Measurements from ENCODE around the gene CEACAM1.
"Not testable (repeated sequence)": the region's sequence is repeated elsewhere in the genome, so short reads cannot be mapped to it uniquely, and the experiment has no call there.

Gene CEACAM1

GRCh38 chr19:42472402-42473147 lies 55.7 kb downstream of the CEACAM1 start:
- DNase-seq: no peak

GRCh38 chr19:42471554-42472249 lies 56.6 kb downstream of the CEACAM1 start:
- DNase-seq: no peak

GRCh38 chr19:42469311-42470235 lies 58.7 kb downstream of the CEACAM1 start:
- no peak for DNase-seq

- DNase-seq: peak; percentile 28
These were observed 59.9 kb downstream of the CEACAM1 start for GRCh38 chr19:42468273-42468796.

- DNase-seq: no peak
These were observed 61.0 kb downstream of the CEACAM1 start for GRCh38 chr19:42467183-42467760.

- DNase-seq: no peak
These were observed 61.6 kb downstream of the CEACAM1 start for GRCh38 chr19:42466521-42467182.

- DNase-seq: no peak
These were observed 62.4 kb downstream of the CEACAM1 start for GRCh38 chr19:42465827-42466280.

GRCh38 chr19:42461700-42462324 lies 66.5 kb downstream of the CEACAM1 start:
- DNase-seq: no peak

- not testable (repeated sequence) for DNase-seq
These were observed 67.0 kb downstream of the CEACAM1 start for GRCh38 chr19:42461231-42461630.

GRCh38 chr19:42459926-42460325 lies 68.4 kb downstream of the CEACAM1 start:
- no peak for DNase-seq
